Panc1 (cell line): ENCODE measurements around the gene DCAF8.

Source experiments
- POLR2AphosphoS5 ChIP-seq: IDR thresholded peaks from 2 replicates; pipeline ENCODE4 v1.6.1; 2012; ENCODE audit warnings: mild to moderate bottlenecking, low read depth, low read length, moderate library complexity
- SIN3A ChIP-seq: IDR thresholded peaks from 2 replicates; pipeline ENCODE4 v1.6.1; 2012; ENCODE audit warnings: low read depth, mild to moderate bottlenecking, low read length, moderate library complexity, borderline replicate concordance; ENCODE audit not compliant: insufficient read depth
- TF ChIP-seq, protein P1 (sequence below): fragments of 450-650 bp; IDR thresholded peaks from 2 replicates; pipeline ENCODE4 v1.5.1; 2017; ENCODE audit warnings: mild to moderate bottlenecking

DNA sequence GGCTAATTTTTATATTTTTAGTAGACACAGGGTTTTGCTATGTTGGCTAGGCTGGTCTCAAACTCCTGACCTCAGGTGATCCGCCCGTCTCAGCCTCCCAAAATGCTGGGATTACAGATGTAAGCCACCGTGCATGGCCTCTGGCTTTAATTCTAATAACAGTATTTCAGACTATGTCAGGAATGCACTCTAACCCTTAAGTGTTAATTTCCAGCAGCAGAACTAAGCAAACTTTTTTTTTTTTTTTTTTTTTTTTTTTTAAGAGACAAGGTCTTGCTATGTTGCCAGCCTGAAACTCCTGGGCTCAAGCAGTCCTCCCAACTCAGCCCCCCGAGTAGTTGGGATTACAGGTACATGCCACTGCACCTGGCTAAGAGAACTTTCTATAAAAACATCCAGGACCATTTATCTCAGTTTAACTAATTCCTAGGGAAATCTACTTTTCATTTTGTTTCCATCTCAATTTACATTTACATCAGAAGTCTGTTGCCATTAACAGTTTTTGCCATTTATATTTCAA, 6.5 kb downstream of the DCAF8 start:
- TF ChIP-seq, protein P1, sequence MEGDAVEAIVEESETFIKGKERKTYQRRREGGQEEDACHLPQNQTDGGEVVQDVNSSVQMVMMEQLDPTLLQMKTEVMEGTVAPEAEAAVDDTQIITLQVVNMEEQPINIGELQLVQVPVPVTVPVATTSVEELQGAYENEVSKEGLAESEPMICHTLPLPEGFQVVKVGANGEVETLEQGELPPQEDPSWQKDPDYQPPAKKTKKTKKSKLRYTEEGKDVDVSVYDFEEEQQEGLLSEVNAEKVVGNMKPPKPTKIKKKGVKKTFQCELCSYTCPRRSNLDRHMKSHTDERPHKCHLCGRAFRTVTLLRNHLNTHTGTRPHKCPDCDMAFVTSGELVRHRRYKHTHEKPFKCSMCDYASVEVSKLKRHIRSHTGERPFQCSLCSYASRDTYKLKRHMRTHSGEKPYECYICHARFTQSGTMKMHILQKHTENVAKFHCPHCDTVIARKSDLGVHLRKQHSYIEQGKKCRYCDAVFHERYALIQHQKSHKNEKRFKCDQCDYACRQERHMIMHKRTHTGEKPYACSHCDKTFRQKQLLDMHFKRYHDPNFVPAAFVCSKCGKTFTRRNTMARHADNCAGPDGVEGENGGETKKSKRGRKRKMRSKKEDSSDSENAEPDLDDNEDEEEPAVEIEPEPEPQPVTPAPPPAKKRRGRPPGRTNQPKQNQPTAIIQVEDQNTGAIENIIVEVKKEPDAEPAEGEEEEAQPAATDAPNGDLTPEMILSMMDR, result no peak
- TF ChIP-seq SIN3A (no peak), POLR2AphosphoS5 (no peak)
